ENCODE results near the gene DUOX2.
"Not testable (repeated sequence)": the region's sequence is repeated elsewhere in the genome, so short reads cannot be mapped to it uniquely, and the experiment has no call there.

- TF ChIP-seq, protein P1, sequence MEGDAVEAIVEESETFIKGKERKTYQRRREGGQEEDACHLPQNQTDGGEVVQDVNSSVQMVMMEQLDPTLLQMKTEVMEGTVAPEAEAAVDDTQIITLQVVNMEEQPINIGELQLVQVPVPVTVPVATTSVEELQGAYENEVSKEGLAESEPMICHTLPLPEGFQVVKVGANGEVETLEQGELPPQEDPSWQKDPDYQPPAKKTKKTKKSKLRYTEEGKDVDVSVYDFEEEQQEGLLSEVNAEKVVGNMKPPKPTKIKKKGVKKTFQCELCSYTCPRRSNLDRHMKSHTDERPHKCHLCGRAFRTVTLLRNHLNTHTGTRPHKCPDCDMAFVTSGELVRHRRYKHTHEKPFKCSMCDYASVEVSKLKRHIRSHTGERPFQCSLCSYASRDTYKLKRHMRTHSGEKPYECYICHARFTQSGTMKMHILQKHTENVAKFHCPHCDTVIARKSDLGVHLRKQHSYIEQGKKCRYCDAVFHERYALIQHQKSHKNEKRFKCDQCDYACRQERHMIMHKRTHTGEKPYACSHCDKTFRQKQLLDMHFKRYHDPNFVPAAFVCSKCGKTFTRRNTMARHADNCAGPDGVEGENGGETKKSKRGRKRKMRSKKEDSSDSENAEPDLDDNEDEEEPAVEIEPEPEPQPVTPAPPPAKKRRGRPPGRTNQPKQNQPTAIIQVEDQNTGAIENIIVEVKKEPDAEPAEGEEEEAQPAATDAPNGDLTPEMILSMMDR (conservative IDR thresholded peaks at IDR 0.05), result not testable (repeated sequence)
- TF ChIP-seq EZH2 (IDR thresholded peaks at IDR 0.05; ENCODE audit: low read depth), result not testable (repeated sequence)
These were observed 9.8 kb downstream of the DUOX2 start for GRCh38 chr15:45104170-45104569.
